Measurements from ENCODE around the gene TMC2.

The TMC2 gene, protein sequence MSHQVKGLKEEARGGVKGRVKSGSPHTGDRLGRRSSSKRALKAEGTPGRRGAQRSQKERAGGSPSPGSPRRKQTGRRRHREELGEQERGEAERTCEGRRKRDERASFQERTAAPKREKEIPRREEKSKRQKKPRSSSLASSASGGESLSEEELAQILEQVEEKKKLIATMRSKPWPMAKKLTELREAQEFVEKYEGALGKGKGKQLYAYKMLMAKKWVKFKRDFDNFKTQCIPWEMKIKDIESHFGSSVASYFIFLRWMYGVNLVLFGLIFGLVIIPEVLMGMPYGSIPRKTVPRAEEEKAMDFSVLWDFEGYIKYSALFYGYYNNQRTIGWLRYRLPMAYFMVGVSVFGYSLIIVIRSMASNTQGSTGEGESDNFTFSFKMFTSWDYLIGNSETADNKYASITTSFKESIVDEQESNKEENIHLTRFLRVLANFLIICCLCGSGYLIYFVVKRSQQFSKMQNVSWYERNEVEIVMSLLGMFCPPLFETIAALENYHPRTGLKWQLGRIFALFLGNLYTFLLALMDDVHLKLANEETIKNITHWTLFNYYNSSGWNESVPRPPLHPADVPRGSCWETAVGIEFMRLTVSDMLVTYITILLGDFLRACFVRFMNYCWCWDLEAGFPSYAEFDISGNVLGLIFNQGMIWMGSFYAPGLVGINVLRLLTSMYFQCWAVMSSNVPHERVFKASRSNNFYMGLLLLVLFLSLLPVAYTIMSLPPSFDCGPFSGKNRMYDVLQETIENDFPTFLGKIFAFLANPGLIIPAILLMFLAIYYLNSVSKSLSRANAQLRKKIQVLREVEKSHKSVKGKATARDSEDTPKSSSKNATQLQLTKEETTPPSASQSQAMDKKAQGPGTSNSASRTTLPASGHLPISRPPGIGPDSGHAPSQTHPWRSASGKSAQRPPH

GRCh38 chr20:2536560-2536986, at the start of gene TMC2:
Gene TMC2, plus strand, starts transcription at chr20:2536573. Its CDS starts 49 bp downstream, at chr20:2536622.
- no peak for TF ChIP-seq CTCF (IDR thresholded peaks at IDR 0.05)

- TF ChIP-seq CTCF (IDR thresholded peaks at IDR 0.05) = no peak
These were observed 28.9 kb upstream of the TMC2 start for GRCh38 chr20:2507464-2507863.

- TF ChIP-seq CTCF (IDR thresholded peaks at IDR 0.05) = no peak
These were observed 28.3 kb upstream of the TMC2 start for GRCh38 chr20:2507875-2508630.

GRCh38 chr20:2508631-2509467, 27.5 kb upstream of the TMC2 start, which contains the start of gene ZNF343:
Gene ZNF343, minus strand, starts transcription at chr20:2508915. Its CDS starts 15,020 bp downstream, at chr20:2493895.
- TF ChIP-seq CTCF (IDR thresholded peaks at IDR 0.05) = no peak

GRCh38 chr20:2509468-2509781, 26.9 kb upstream of the TMC2 start:
- no peak for TF ChIP-seq CTCF (IDR thresholded peaks at IDR 0.05)

- no peak for TF ChIP-seq CTCF (IDR thresholded peaks at IDR 0.05)
These were observed 26.6 kb upstream of the TMC2 start for GRCh38 chr20:2509794-2510193.

Measured in LNCAP (cell line).